ENCODE data around the gene CCL4L2. TPM values are rescaled to one million over a fixed set of nuclear protein-coding genes. Genes with fewer than 3 reads are reported as not detected.

Gene CCL4L2
- total and polyA plus RNA-seq, 2 of the 8 experiments (the other 6 are each of a cell fraction or from before 2014, with no cell fraction given) = not detected

DNA sequence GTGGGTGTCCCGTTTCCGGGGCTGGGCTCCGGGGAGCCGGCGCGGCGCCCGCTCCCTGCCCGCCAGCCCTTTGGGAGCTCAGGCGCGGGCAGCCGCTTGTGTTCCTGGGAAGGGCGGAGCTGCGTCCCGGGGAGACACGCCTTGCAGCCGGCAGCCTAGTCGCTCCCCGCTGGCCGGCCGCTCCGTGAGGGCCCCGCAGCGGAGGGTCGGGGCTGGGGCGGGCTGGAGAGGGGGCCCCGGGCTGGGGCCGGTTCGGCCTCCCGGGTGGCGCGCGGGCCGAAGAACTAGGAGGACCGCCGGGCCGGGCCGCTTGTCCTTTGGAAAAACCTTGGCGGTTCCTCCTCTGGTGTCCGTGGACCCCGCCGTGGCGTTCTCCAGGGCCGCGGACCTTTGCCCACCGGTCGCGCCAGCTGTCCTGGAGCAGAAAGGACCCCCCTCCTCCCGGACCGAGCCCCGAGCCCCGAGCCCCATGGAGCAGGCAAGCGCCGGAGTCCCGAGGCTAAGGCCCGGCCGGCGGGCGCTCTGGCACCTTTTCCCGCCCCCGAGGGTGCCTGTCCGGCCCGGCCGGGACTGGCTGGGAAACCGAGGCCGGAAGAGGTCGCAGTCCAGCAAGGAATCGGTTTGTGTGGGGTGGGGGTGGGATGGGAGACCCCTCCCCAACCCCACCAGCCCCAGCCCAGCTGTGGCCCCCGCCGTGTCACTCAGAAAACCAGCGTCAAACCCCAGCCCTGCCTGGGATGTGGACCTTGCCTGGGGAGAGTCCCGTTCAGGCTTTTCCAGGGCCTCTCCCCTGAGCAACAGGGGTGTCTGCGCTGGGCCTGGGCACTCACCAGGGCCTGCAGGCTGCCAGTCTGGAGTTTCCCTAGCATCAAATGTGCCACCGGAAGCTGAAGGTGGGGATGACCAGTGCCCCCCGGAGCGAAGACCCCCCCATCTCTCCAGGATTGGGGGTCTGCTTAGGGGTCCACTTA, 27.6 kb upstream of the CCL4L2 start:
- CTCF ChIA-PET (ENCODE audit: partially characterized antibody) = interaction anchor here (1.3 to 2.2 kb wide), 3 partner anchors 10 to 300 kb away, joined by 5 to 13 read pairs (median 9); no protein-coding TSS in a partner anchor
- Histone ChIP-seq H3K27me3 (replicated peaks in 1 of 4; ENCODE audit: control insufficient read depth in 3 of 4, extremely low read depth in 1 of 4, insufficient read depth in 3 of 4, low read length in 3 of 4) (peaks cover 3 to 24% (median 15%) of the 10 kb centered on the region in 4 experiments), H4K8ac (ENCODE audit: extremely low read depth, insufficient read depth, low read length) (peak overlapping the region; percentile 95), H3K23me2 (ENCODE audit: low read depth, low read length) (peaks cover 8% of the 10 kb centered on the region; the same call in 1 of the 2 replicates), H2AK5ac (ENCODE audit: low read depth, low read length) (no peak overlapping the region), H3K18ac (ENCODE audit: extremely low read depth, low read length) (peak overlapping the region; percentile 48), H3K27ac (ENCODE audit: low read depth, low read length) (no peak overlapping the region), H4K20me1 (replicated peaks in 1 of 2; ENCODE audit: control insufficient read depth in 1 of 2, insufficient read depth in 2 of 2, low read length in 2 of 2) (peaks cover 0 to 2% of the 10 kb centered on the region in 2 experiments), H2BK120ac (replicated peaks; ENCODE audit: low read depth, low read length) (no peak overlapping the region), H4K5ac (ENCODE audit: insufficient read length, low read depth, low read length) (peak overlapping the region; percentile 34), H3K9ac (replicated peaks in 1 of 4; ENCODE audit: extremely low read depth in 1 of 4, low read depth in 3 of 4, low read length in 3 of 4) (no peak overlapping the region), H2BK15ac (ENCODE audit: low read length) (no peak overlapping the region), H3K4me2 (ENCODE audit: insufficient read depth in 1 of 2, low read depth in 2 of 2, low read length in 2 of 2) (peak overlapping the region; percentile 61 to 74), H3K23ac (ENCODE audit: insufficient read length) (no peak overlapping the region), H2BK12ac (ENCODE audit: low read depth, low read length) (0 out of 2 replicates have a peak overlapping the region, but pooled peaks have one; percentile 9), H3K9me3 (ENCODE audit: insufficient read depth in 2 of 2, low read depth in 1 of 2, low read length in 1 of 2) (no peaks in the 10 kb centered on the region), H4K91ac (replicated peaks; ENCODE audit: insufficient read length, low read length) (no peak overlapping the region), H3K14ac (ENCODE audit: insufficient read length) (no peak overlapping the region), H2BK5ac (ENCODE audit: low read depth, low read length) (no peak overlapping the region), H3K79me2 (ENCODE audit: control insufficient read depth in 1 of 2, insufficient read depth in 2 of 2, low read length in 2 of 2) (no peaks in the 10 kb centered on the region), H3K4me3 (ENCODE audit: extremely low read depth in 1 of 4, insufficient read depth in 2 of 4, low read depth in 3 of 4, low read length in 4 of 4) (peak overlapping the region; percentile 38 to 68 (median 46)), H3K4me1 (replicated peaks in 1 of 4; ENCODE audit: control insufficient read depth in 3 of 4, insufficient read depth in 4 of 4, low read length in 3 of 4) (peaks cover 0 to 8% (median 4%) of the 10 kb centered on the region in 4 experiments; a peak in 4 of 7 replicates), H3K36me3 (ENCODE audit: control insufficient read depth in 2 of 4, insufficient read depth in 4 of 4, low read length in 3 of 4) (no peaks in the 10 kb centered on the region), H3K4ac (replicated peaks; ENCODE audit: insufficient read length, low read depth, low read length) (no peak overlapping the region), H2BK20ac (ENCODE audit: low read length) (no peak overlapping the region), H3K79me1 (ENCODE audit: low read depth, low read length) (no peaks in the 10 kb centered on the region), H2AFZ (ENCODE audit: low read length) (peak overlapping the region; percentile 7; the same call in 1 of the 2 replicates), H3K56ac (replicated peaks; ENCODE audit: insufficient read length, low read depth, low read length) (no peak overlapping the region)
- no peak for FAIRE-seq
- WGBS, 2 experiments (ENCODE audit: extremely low coverage in 1 of 2, insufficient coverage in 1 of 2, insufficient read length in 1 of 2, insufficient replicate concordance in 2 of 2, low coverage in 1 of 2, low lambda C conversion rate in 2 of 2, missing lambda C conversion rate in 1 of 2) = 7% methylated on average over 47 of the region's 76 CpGs; no CpG with 5 or more reads in 1 of the 2 experiments
- POLR2A ChIA-PET (ENCODE audit: partially characterized antibody) = interaction anchor here (0.6 to 1.4 kb wide), 3 partner anchors 9 to 16 kb away, joined by 3 read pairs; no protein-coding TSS in a partner anchor
- peak in 1 of 2 experiments; percentile 89 for DNase-seq (ENCODE audit: low read depth in 1 of 2, low spot score in 2 of 2)
- TF ChIP-seq CHD1 (IDR thresholded peaks at IDR 0.05; ENCODE audit: low read depth, low read length) (no peak), ASH2L (IDR thresholded peaks at IDR 0.05; ENCODE audit: low read length) (peak; percentile 16), RNF2 (IDR thresholded peaks at IDR 0.05; ENCODE audit: borderline replicate concordance, low read depth, low read length, missing control alignments, poor library complexity, severe bottlenecking) (peak; percentile 29), KDM5A (IDR thresholded peaks at IDR 0.05; ENCODE audit: low read length) (no peak), TAF7 (optimal IDR thresholded peaks at IDR 0.05; ENCODE audit: borderline replicate concordance, low read depth, low read length) (peak; percentile 29)
- TF ChIP-seq, protein P1, sequence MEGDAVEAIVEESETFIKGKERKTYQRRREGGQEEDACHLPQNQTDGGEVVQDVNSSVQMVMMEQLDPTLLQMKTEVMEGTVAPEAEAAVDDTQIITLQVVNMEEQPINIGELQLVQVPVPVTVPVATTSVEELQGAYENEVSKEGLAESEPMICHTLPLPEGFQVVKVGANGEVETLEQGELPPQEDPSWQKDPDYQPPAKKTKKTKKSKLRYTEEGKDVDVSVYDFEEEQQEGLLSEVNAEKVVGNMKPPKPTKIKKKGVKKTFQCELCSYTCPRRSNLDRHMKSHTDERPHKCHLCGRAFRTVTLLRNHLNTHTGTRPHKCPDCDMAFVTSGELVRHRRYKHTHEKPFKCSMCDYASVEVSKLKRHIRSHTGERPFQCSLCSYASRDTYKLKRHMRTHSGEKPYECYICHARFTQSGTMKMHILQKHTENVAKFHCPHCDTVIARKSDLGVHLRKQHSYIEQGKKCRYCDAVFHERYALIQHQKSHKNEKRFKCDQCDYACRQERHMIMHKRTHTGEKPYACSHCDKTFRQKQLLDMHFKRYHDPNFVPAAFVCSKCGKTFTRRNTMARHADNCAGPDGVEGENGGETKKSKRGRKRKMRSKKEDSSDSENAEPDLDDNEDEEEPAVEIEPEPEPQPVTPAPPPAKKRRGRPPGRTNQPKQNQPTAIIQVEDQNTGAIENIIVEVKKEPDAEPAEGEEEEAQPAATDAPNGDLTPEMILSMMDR (IDR thresholded peaks at IDR 0.05; ENCODE audit: control extremely low read depth in 1 of 3, insufficient read depth in 1 of 3, low read depth in 1 of 3, low read length in 3 of 3) = peak in 2 of 3 experiments; percentile 32 to 38; a peak in 3 of 4 replicates
- TF ChIP-seq, protein P2, sequence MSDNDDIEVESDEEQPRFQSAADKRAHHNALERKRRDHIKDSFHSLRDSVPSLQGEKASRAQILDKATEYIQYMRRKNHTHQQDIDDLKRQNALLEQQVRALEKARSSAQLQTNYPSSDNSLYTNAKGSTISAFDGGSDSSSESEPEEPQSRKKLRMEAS (IDR thresholded peaks at IDR 0.05) = no peak

All from H1 (cell line).